GM10248 (cell line): ENCODE data around the gene ZNF878.
"Not testable (repeated sequence)": the region's sequence is repeated elsewhere in the genome, so short reads cannot be mapped to it uniquely, and the experiment has no call there.

ENCODE experiments used
- CTCF ChIA-PET: fragments of 300-600 bp; sonication (Branson Sonifier 250); formaldehyde crosslinking; extraction: SDS; loops from one replicate; lab custom pipeline; 2021; ENCODE audit warnings: antibody characterized with exemption; lab: Yijun Ruan, JAX
- POLR2A ChIA-PET: fragments of 350-650 bp; sonication (Branson Sonifier 250); formaldehyde crosslinking; extraction: SDS; loops from one replicate; lab custom pipeline; 2020; ENCODE audit warnings: antibody characterized with exemption; lab: Yijun Ruan, JAX
- DNase-seq: peaks from one replicate; pipeline ENCODE4 v3.0.0; 2012; ENCODE audit errors: extremely low spot score
- TF ChIP-seq, protein P1 (sequence below): IDR thresholded peaks from 2 replicates; pipeline ENCODE4 v1.5.1; 2012; ENCODE audit warnings: mild to moderate bottlenecking, low read depth; ENCODE audit errors: extremely low read depth, missing control alignments, control extremely low read depth

Gene ZNF878

DNA sequence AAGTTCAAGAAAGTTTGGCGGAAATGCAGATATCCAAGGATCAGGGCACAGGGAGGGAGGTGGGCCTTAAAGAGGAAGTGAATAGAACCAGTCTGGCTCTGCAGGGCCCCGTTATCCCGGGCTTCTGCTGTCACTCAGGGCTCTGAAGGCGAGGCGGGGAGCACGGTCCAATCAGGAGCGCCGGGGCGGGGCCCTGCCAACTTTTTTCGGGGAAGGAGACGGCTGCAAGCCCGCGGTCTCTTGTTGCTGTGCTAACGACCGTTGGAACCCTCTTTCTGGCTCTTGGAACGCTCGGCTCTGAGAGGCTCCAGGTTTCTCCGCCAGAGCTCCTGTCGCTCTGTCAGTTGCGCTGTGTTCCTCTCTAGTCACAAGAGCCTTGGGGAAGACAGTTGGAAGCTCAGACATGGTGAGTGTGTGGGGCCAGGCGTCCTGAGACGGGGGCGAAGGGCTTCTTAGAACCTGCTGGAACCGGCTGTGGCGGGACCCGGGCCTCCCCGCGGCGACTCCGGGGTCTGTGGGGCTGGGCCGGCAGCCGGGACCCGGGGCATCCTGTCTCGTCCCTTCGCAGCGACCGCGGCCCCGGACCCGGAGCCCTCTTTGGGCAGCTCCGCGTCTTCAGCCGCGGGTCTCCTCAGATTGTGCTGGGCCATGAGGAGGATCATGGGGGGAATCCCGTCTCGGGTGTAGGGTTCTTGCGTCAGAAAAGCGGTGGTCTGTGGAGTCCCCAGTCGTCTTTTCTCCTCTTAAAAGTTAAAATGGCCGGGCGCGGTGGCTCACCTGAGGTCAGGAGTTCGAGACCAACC is 39.5 kb upstream of the ZNF878 start:
- ChIA-PET CTCF (interaction anchor here (1.2 to 5.0 kb wide), 12 partner anchors 11 to 579 kb away, joined by 3 to 54 read pairs (median 12); partner anchors contain the start of genes ZNF20, ZNF763 and ZNF878), POLR2A (no interaction called here)
- TF ChIP-seq, protein P1, sequence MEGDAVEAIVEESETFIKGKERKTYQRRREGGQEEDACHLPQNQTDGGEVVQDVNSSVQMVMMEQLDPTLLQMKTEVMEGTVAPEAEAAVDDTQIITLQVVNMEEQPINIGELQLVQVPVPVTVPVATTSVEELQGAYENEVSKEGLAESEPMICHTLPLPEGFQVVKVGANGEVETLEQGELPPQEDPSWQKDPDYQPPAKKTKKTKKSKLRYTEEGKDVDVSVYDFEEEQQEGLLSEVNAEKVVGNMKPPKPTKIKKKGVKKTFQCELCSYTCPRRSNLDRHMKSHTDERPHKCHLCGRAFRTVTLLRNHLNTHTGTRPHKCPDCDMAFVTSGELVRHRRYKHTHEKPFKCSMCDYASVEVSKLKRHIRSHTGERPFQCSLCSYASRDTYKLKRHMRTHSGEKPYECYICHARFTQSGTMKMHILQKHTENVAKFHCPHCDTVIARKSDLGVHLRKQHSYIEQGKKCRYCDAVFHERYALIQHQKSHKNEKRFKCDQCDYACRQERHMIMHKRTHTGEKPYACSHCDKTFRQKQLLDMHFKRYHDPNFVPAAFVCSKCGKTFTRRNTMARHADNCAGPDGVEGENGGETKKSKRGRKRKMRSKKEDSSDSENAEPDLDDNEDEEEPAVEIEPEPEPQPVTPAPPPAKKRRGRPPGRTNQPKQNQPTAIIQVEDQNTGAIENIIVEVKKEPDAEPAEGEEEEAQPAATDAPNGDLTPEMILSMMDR = no peak
- DNase-seq = peak; percentile 91

DNA sequence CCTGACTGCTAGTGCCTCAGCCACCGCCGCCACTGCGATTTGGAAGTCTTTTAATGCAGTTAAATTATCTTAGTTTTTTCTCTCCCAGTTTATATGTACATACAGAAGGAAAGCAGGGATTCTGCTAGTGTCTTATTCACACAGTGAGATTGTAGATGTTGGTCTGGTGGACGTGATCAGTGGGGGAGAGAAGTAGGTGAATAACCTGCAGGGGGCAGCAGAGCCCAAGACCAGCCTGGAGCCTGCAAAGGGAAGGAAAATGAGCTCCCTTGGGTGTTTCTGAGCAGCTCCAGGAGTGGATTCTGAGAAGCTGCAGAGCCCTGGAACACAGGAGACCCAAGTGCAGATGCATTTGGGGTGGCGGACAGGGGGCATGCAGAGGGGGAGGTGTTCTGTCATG is 38.0 kb upstream of the ZNF878 start:
- TF ChIP-seq, protein P1 = peak; percentile 75
- CTCF ChIA-PET = interaction anchor here (0.6 to 5.0 kb wide), 51 partner anchors 8 to 705 kb away, joined by 3 to 54 read pairs (median 4); partner anchors contain the start of genes ZNF136, ZNF20, ZNF491 and ZNF625
- POLR2A ChIA-PET = interaction anchor here (0.6 kb wide), 1 partner anchor 277 kb away, joined by 3 read pairs; the partner anchor contains the start of gene ZNF440

GRCh38 chr19:12085074-12085818 is 32.5 kb upstream of the ZNF878 start:
- POLR2A ChIA-PET = no interaction called here
- TF ChIP-seq, protein P1 = no peak
- CTCF ChIA-PET = interaction anchor here (1.0 to 4.2 kb wide), 4 partner anchors 17 to 426 kb away, joined by 3 to 12 read pairs (median 4); no protein-coding TSS in a partner anchor
- no peak for DNase-seq

More for the DNA sequence above, 38.0 kb upstream of the ZNF878 start:
- peak; percentile 77 for DNase-seq

GRCh38 chr19:12083336-12083735 is 30.6 kb upstream of the ZNF878 start:
- DNase-seq = not testable (repeated sequence)
- CTCF ChIA-PET = interaction anchor here (0.8 kb wide), 1 partner anchor 28 kb away, joined by 3 read pairs; no protein-coding TSS in a partner anchor
- POLR2A ChIA-PET = interaction anchor here (0.6 kb wide), 1 partner anchor 8 kb away, joined by 3 read pairs; no protein-coding TSS in a partner anchor

DNA sequence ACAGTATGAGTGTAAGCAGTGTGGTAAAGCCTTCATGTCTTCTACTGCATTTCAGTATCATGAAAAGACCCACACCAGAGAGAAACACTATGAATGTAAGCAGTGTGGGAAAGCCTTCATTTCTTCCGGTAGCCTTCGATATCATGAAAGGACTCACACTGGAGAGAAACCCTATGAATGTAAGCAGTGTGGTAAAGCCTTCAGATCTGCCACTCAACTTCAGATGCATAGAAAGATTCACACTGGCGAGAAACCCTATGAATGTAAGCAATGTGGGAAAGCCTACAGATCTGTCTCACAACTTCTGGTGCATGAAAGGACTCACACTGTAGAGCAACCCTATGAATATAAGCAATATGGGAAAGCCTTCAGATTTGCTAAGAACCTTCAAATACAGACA is 24.6 kb upstream of the ZNF878 start:
- TF ChIP-seq, protein P1 = no peak
- DNase-seq = no peak
- ChIA-PET POLR2A (no interaction called here), CTCF (interaction anchor here (1.9 to 2.1 kb wide), 2 partner anchors 14 to 18 kb away, joined by 6 to 8 read pairs; no protein-coding TSS in a partner anchor)

- DNase-seq, CTCF ChIA-PET, POLR2A ChIA-PET: not testable (repeated sequence)
These were observed 23.6 kb upstream of the ZNF878 start for GRCh38 chr19:12076331-12076730.

- TF ChIP-seq, protein P1 = no peak
These were observed 22.9 kb upstream of the ZNF878 start for GRCh38 chr19:12075538-12076139.

More at GRCh38 chr19:12075538-12076139, 22.9 kb upstream of the ZNF878 start:
- ChIA-PET CTCF (no interaction called here), POLR2A (no interaction called here)
- no peak for DNase-seq
